ENCODE data around the gene MTA1.

The MTA1 gene

DNA sequence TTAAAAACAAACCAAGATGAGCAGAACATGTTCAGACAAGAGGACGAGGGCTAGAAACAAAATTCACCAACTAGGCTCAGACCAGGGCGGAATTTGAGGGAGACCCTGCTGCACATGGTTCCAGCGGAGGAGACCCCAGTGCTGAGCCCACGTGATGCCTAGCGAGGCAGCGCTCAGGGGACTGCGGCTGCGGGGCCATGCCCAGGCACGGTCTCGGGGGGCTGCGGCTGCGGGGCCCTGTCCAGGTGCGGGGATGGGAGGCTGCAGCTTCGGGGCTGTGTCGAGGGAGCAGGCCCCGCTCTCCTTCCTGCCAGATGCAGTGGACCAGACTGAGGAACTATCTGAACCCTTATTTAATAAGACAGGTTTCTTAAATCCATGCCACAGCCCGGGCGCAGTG lies 42.3 kb downstream of the MTA1 start:
- Histone ChIP-seq H3K4me1 (ENCODE audit: control insufficient read depth in 1 of 2, insufficient read depth in 2 of 2, low read length in 2 of 2) (peaks cover 0 to 2% of the 10 kb centered on the region in 2 experiments), H2BK120ac (ENCODE audit: insufficient read depth, low read length, poor library complexity) (no peak overlapping the region), H2BK5ac (ENCODE audit: low read depth, low read length, poor library complexity) (no peak overlapping the region), H3K36me3 (ENCODE audit: control insufficient read depth in 1 of 2, insufficient read depth in 2 of 2, low read length in 2 of 2) (peaks cover 75 to 76% of the 10 kb centered on the region in 2 experiments), H3K9ac (ENCODE audit: low read length) (no peak overlapping the region), H3K4me3 (ENCODE audit: low read depth, low read length) (no peak overlapping the region), H4K12ac (ENCODE audit: low read depth, low read length) (no peak overlapping the region), H3K4ac (ENCODE audit: low read depth, low read length) (no peak overlapping the region), H3K27ac (ENCODE audit: low read depth, low read length) (no peak overlapping the region), H4K8ac (ENCODE audit: low read depth, low read length) (no peak overlapping the region), H3K14ac (ENCODE audit: low read length) (no peak overlapping the region), H2AFZ (ENCODE audit: insufficient read depth, low read length, poor library complexity) (no peak overlapping the region), H3K9me3 (ENCODE audit: insufficient read depth, low read depth, low read length) (peaks cover 3% of the 10 kb centered on the region), H3K27me3 (ENCODE audit: insufficient read depth, low read length) (no peaks in the 10 kb centered on the region), H3K79me2 (ENCODE audit: control insufficient read depth, insufficient read depth, low read length, poor library complexity) (no peaks in the 10 kb centered on the region), H3K18ac (ENCODE audit: low read length) (no peak overlapping the region), H2BK12ac (ENCODE audit: low read length) (no peak overlapping the region), H2AK5ac (ENCODE audit: low read length) (no peak overlapping the region), H3K4me2 (ENCODE audit: low read length) (no peak overlapping the region), H4K91ac (ENCODE audit: low read depth, low read length) (no peak overlapping the region), H3K23ac (ENCODE audit: low read length) (no peak overlapping the region), H3K79me1 (ENCODE audit: low read length) (no peaks in the 10 kb centered on the region)
- no peak for DNase-seq
- WGBS (ENCODE audit: extremely low coverage, insufficient coverage, insufficient read length): no CpG with 5 or more reads among the region's 18 CpGs

DNA sequence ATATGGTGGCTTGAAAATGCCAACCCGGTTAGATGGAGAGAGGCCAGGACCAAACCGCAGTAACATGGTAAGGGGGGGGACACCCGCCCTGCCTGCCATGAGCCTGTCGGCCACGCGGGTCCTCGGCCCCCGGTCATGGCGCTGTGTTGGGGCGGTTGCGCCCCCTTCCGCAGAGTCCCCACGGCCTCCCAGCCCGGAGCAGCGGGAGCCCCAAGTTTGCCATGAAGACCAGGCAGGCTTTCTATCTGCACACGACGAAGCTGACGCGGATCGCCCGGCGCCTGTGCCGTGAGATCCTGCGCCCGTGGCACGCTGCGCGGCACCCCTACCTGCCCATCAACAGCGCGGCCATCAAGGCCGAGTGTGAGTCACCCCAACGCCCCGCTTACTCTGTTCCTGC lies 44.9 kb downstream of the MTA1 start:
- peaks cover 0 to 4% of the 10 kb centered on the region in 2 experiments for H3K4me1 ChIP-seq (ENCODE audit: control insufficient read depth in 1 of 2, insufficient read depth in 2 of 2, low read length in 2 of 2)
- H3K36me3 ChIP-seq (ENCODE audit: control insufficient read depth in 1 of 2, insufficient read depth in 2 of 2, low read length in 2 of 2): peaks cover 88 to 90% of the 10 kb centered on the region in 2 experiments
- no peak overlapping the region for H3K4ac ChIP-seq (ENCODE audit: low read depth, low read length)
- H2AFZ ChIP-seq (ENCODE audit: insufficient read depth, low read length, poor library complexity): no peak overlapping the region
- H4K91ac ChIP-seq (ENCODE audit: low read depth, low read length): no peak overlapping the region
- H3K9me3 ChIP-seq (ENCODE audit: insufficient read depth, low read depth, low read length): peaks cover 3% of the 10 kb centered on the region
- H3K18ac ChIP-seq (ENCODE audit: low read length): no peak overlapping the region
- H4K12ac ChIP-seq (ENCODE audit: low read depth, low read length): no peak overlapping the region
- H3K79me2 ChIP-seq (ENCODE audit: control insufficient read depth, insufficient read depth, low read length, poor library complexity): no peaks in the 10 kb centered on the region
- H2BK5ac ChIP-seq (ENCODE audit: low read depth, low read length, poor library complexity): no peak overlapping the region
- no peak overlapping the region for H2BK12ac ChIP-seq (ENCODE audit: low read length)
- DNase-seq: no peak
- WGBS (ENCODE audit: extremely low coverage, insufficient coverage, insufficient read length): no CpG with 5 or more reads among the region's 33 CpGs
- no peaks in the 10 kb centered on the region for H3K27me3 ChIP-seq (ENCODE audit: insufficient read depth, low read length)
- no peak overlapping the region for H3K4me2 ChIP-seq (ENCODE audit: low read length)
- H2AK5ac ChIP-seq (ENCODE audit: low read length): no peak overlapping the region
- no peak overlapping the region for H4K8ac ChIP-seq (ENCODE audit: low read depth, low read length)
- H3K27ac ChIP-seq (ENCODE audit: low read depth, low read length): no peak overlapping the region
- no peak overlapping the region for H3K9ac ChIP-seq (ENCODE audit: low read length)
- H3K4me3 ChIP-seq (ENCODE audit: low read depth, low read length): no peak overlapping the region
- no peaks in the 10 kb centered on the region for H3K79me1 ChIP-seq (ENCODE audit: low read length)
- H3K14ac ChIP-seq (ENCODE audit: low read length): no peak overlapping the region
- H3K23ac ChIP-seq (ENCODE audit: low read length): no peak overlapping the region
- H2BK120ac ChIP-seq (ENCODE audit: insufficient read depth, low read length, poor library complexity): no peak overlapping the region

DNA sequence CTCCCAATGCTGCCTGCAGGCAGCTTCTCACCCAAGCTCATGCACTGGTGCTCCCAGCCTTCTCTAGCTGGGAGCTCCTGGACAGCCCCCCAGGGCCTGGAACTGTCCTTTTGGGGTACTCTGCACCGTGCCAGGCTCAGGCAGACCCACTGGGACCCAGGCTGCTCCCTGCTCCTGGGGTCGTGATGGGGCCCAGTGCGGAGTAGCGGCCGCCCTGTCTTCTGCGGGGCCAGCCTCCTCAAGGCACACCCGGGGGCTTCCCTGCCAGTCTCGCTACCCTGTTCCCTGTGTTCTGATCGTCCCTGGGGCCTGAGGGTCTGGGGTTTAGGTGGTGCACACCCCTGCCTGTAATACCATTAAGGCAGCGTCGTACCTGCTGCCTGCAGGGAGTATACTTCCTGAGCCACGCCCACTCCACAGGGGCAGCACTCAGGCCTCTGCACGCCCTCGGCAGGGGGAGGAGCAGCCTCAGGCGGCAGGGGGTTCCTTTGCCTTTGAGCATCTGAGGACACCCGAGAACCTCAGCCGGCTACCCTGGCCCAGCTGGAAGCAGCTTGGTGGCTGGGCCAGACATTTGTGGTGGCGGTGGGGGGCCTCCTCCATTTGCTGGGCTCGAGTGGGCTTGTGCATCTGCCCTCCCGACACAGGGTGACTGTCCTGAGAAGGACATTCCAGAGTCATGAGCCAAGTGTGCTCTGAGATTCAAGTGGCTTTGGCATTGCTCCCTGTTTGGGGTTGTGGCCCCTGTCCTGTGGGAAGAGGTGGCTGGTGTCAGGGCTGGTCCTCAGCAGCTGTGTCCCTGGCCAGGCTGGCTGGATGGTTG lies 45.8 kb downstream of the MTA1 start:
- H3K9me3 ChIP-seq (ENCODE audit: insufficient read depth, low read depth, low read length): peaks cover 3% of the 10 kb centered on the region
- peaks cover 0 to 4% of the 10 kb centered on the region in 2 experiments for H3K4me1 ChIP-seq (ENCODE audit: control insufficient read depth in 1 of 2, insufficient read depth in 2 of 2, low read length in 2 of 2)
- peaks cover 89 to 93% of the 10 kb centered on the region in 2 experiments for H3K36me3 ChIP-seq (ENCODE audit: control insufficient read depth in 1 of 2, insufficient read depth in 2 of 2, low read length in 2 of 2)
- no peaks in the 10 kb centered on the region for H3K79me2 ChIP-seq (ENCODE audit: control insufficient read depth, insufficient read depth, low read length, poor library complexity)
- H3K79me1 ChIP-seq (ENCODE audit: low read length): no peaks in the 10 kb centered on the region
- no peak overlapping the region for H3K4me2 ChIP-seq (ENCODE audit: low read length)
- H2AK5ac ChIP-seq (ENCODE audit: low read length): no peak overlapping the region
- H3K18ac ChIP-seq (ENCODE audit: low read length): no peak overlapping the region
- H2BK120ac ChIP-seq (ENCODE audit: insufficient read depth, low read length, poor library complexity): no peak overlapping the region
- H2BK5ac ChIP-seq (ENCODE audit: low read depth, low read length, poor library complexity): no peak overlapping the region
- peak; percentile 46 to 62 for DNase-seq
- H2AFZ ChIP-seq (ENCODE audit: insufficient read depth, low read length, poor library complexity): no peak overlapping the region
- H2BK12ac ChIP-seq (ENCODE audit: low read length): no peak overlapping the region
- H4K12ac ChIP-seq (ENCODE audit: low read depth, low read length): no peak overlapping the region
- no CpG with 5 or more reads among the region's 20 CpGs for WGBS (ENCODE audit: extremely low coverage, insufficient coverage, insufficient read length)
- H3K9ac ChIP-seq (ENCODE audit: low read length): no peak overlapping the region
- peak overlapping the region; percentile 3 for H4K91ac ChIP-seq (ENCODE audit: low read depth, low read length)
- no peaks in the 10 kb centered on the region for H3K27me3 ChIP-seq (ENCODE audit: insufficient read depth, low read length)
- H3K14ac ChIP-seq (ENCODE audit: low read length): no peak overlapping the region
- no peak overlapping the region for H4K8ac ChIP-seq (ENCODE audit: low read depth, low read length)
- no peak overlapping the region for H3K4me3 ChIP-seq (ENCODE audit: low read depth, low read length)
- H3K4ac ChIP-seq (ENCODE audit: low read depth, low read length): no peak overlapping the region
- no peak overlapping the region for H3K27ac ChIP-seq (ENCODE audit: low read depth, low read length)
- H3K23ac ChIP-seq (ENCODE audit: low read length): no peak overlapping the region

DNA sequence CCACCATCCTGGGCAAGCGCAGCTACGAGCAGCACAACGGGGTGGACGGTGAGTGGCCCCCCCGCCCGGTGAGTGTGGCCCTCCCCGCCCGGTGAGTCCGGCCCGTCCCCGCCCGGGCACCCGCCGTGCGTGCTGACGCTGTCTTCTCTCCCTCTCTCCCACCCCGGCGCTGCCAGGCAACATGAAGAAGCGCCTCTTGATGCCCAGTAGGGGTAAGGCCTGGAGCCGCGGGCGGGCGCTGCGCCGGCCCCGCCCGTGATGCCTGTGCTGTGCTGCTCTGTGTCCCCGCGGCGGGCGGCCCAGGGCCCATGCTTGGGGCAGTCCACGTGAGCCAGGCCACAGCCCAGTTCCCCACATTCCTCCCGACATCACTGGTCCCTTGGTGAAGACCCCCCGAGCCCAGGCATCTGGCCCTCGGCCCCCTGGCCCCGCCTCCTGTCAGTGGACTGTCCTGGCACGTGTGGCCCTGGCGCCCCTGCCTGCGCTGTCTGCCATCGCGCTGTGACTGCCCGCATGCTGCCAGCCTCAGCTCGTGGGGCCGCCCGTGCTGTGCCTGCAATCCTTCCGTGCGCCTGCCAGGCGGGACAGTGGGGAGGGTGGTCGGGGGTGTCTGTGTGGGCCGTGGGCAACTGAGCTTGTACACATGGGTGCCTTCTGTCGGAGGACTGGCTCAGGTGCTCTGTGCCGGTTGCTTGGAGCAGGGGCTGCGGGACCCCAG lies 47.1 kb downstream of the MTA1 start:
- WGBS (ENCODE audit: extremely low coverage, insufficient coverage, insufficient read length): no CpG with 5 or more reads among the region's 53 CpGs
- Histone ChIP-seq H4K12ac (ENCODE audit: low read depth, low read length) (no peak overlapping the region), H3K79me1 (ENCODE audit: low read length) (peaks cover 3% of the 10 kb centered on the region)

More for the DNA sequence above, 47.1 kb downstream of the MTA1 start:
- Histone ChIP-seq H3K4me3 (ENCODE audit: low read depth, low read length) (no peak overlapping the region), H2AFZ (ENCODE audit: insufficient read depth, low read length, poor library complexity) (no peak overlapping the region), H3K18ac (ENCODE audit: low read length) (no peak overlapping the region), H3K27ac (ENCODE audit: low read depth, low read length) (no peak overlapping the region), H3K9me3 (ENCODE audit: insufficient read depth, low read depth, low read length) (peaks cover 3% of the 10 kb centered on the region), H2BK120ac (ENCODE audit: insufficient read depth, low read length, poor library complexity) (no peak overlapping the region), H3K23ac (ENCODE audit: low read length) (no peak overlapping the region), H3K14ac (ENCODE audit: low read length) (no peak overlapping the region), H2BK5ac (ENCODE audit: low read depth, low read length, poor library complexity) (no peak overlapping the region), H3K27me3 (ENCODE audit: insufficient read depth, low read length) (no peaks in the 10 kb centered on the region), H3K4me2 (ENCODE audit: low read length) (no peak overlapping the region), H3K4ac (ENCODE audit: low read depth, low read length) (no peak overlapping the region), H3K36me3 (ENCODE audit: control insufficient read depth in 1 of 2, insufficient read depth in 2 of 2, low read length in 2 of 2) (peaks cover 80 to 84% of the 10 kb centered on the region in 2 experiments), H3K4me1 (ENCODE audit: control insufficient read depth in 1 of 2, insufficient read depth in 2 of 2, low read length in 2 of 2) (peaks cover 0 to 4% of the 10 kb centered on the region in 2 experiments), H2AK5ac (ENCODE audit: low read length) (no peak overlapping the region), H4K91ac (ENCODE audit: low read depth, low read length) (peak overlapping the region; percentile 31), H3K9ac (ENCODE audit: low read length) (no peak overlapping the region), H3K79me2 (ENCODE audit: control insufficient read depth, insufficient read depth, low read length, poor library complexity) (no peaks in the 10 kb centered on the region), H4K8ac (ENCODE audit: low read depth, low read length) (no peak overlapping the region), H2BK12ac (ENCODE audit: low read length) (no peak overlapping the region)
- no peak for DNase-seq

Measured in trophoblast cell (in vitro differentiated cells and primary cell).